ENCODE results near the gene MRPS18C. TPM values are rescaled to one million over a fixed set of nuclear protein-coding genes. Genes with fewer than 3 reads are reported as not detected.

MRPS18C gene
- total and polyA plus RNA-seq, 4 donors = 21.2 to 47.4 (median 39.2) TPM

DNA sequence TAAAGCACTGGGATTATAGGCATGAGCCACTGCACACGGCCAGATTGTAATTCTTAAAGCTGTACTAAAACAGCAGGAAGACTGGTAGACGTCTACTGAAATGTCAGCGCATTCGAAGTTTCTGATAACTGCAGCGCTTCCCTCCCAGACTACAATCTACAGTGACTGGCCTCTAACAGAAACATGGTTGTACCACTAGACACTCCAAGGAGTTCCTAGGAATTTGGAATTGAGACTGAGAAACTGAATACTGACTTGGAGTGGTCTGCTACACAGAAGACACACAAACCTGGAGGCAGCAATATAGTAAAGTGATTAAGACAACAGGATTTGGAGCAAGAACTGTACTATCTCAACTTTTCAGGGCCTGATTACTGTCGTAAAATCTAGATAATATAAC, 1.2 kb upstream of the MRPS18C start:
- Histone ChIP-seq H3K36me3 (ENCODE audit: control insufficient read depth in 4 of 4, insufficient read depth in 4 of 4, low read length in 4 of 4) (peaks cover 2 to 20% (median 13%) of the 10 kb centered on the region in 4 donors), H3K4me1 (ENCODE audit: control insufficient read depth in 5 of 5, insufficient read depth in 5 of 5, low read length in 5 of 5) (peaks cover 0 to 21% (median 3%) of the 10 kb centered on the region in 5 donors), H3K27ac (ENCODE audit: low read depth in 1 of 2, low read length in 1 of 2) (peak overlapping the region; percentile 88 to 98), H3K4me3 (no peak overlapping the region), H3K9me3 (ENCODE audit: control insufficient read depth in 4 of 4, insufficient read depth in 3 of 4, low read length in 3 of 4) (no peaks in the 10 kb centered on the region), H3K9ac (ENCODE audit: insufficient read depth in 1 of 2, low read length in 2 of 2) (peak overlapping the region; percentile 84 to 99), H3K27me3 (ENCODE audit: control insufficient read depth in 3 of 3, insufficient read depth in 3 of 3, low read length in 2 of 3) (no peaks in the 10 kb centered on the region)
- WGBS, 2 donors = 15 to 22% methylated on average over 6 of the region's 6 CpGs
- DNase-seq (peak; percentile 13 to 58 (median 36)), ATAC-seq (ENCODE audit: insufficient read depth, low FRiP score) (no peak)
- TF ChIP-seq, protein P1, sequence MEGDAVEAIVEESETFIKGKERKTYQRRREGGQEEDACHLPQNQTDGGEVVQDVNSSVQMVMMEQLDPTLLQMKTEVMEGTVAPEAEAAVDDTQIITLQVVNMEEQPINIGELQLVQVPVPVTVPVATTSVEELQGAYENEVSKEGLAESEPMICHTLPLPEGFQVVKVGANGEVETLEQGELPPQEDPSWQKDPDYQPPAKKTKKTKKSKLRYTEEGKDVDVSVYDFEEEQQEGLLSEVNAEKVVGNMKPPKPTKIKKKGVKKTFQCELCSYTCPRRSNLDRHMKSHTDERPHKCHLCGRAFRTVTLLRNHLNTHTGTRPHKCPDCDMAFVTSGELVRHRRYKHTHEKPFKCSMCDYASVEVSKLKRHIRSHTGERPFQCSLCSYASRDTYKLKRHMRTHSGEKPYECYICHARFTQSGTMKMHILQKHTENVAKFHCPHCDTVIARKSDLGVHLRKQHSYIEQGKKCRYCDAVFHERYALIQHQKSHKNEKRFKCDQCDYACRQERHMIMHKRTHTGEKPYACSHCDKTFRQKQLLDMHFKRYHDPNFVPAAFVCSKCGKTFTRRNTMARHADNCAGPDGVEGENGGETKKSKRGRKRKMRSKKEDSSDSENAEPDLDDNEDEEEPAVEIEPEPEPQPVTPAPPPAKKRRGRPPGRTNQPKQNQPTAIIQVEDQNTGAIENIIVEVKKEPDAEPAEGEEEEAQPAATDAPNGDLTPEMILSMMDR (IDR thresholded peaks at IDR 0.05; ENCODE audit: control extremely low read depth, extremely low read depth) = no peak

DNA sequence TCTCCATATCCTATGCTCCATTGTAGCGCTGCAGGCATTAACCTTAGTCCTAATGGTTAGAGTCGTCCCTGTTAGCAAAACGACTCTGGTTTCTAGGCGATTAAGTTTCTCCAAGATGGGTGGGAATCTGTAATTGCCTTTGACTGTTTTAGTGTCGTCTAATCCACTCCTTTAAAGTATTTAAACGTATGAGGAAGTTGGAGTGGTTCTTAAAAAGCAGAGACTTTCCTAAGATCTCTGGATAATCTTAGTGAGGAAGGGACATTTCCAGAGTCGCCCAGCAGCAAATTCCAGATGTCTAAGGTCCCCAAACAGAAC, 285 bp downstream of the MRPS18C start:
- Histone ChIP-seq H3K4me1 (ENCODE audit: control insufficient read depth in 5 of 5, insufficient read depth in 5 of 5, low read length in 5 of 5) (peaks cover 0 to 21% (median 3%) of the 10 kb centered on the region in 5 donors), H3K4me3 (peak overlapping the region; percentile 66), H3K27me3 (ENCODE audit: control insufficient read depth in 3 of 3, insufficient read depth in 3 of 3, low read length in 2 of 3) (no peaks in the 10 kb centered on the region), H3K27ac (ENCODE audit: low read depth in 1 of 2, low read length in 1 of 2) (peak overlapping the region; percentile 70 to 98), H3K36me3 (ENCODE audit: control insufficient read depth in 4 of 4, insufficient read depth in 4 of 4, low read length in 4 of 4) (peaks cover 2 to 27% (median 14%) of the 10 kb centered on the region in 4 donors), H3K9me3 (ENCODE audit: control insufficient read depth in 4 of 4, insufficient read depth in 3 of 4, low read length in 3 of 4) (no peaks in the 10 kb centered on the region), H3K9ac (ENCODE audit: insufficient read depth in 1 of 2, low read length in 2 of 2) (peak overlapping the region; percentile 84 to 99)
- 0 to 1% methylated on average over 7 of the region's 7 CpGs for WGBS, 2 donors
- no peak for DNase-seq
- ATAC-seq (ENCODE audit: insufficient read depth, low FRiP score) = no peak
- TF ChIP-seq, protein P1 (IDR thresholded peaks at IDR 0.05; ENCODE audit: control extremely low read depth, extremely low read depth) = no peak

GRCh38 chr4:83473423-83473822, 17.6 kb downstream of the MRPS18C start:
- Histone ChIP-seq H3K36me3 (ENCODE audit: control insufficient read depth in 4 of 4, insufficient read depth in 4 of 4, low read length in 4 of 4) (peaks cover 0 to 24% (median 13%) of the 10 kb centered on the region in 4 donors), H3K4me1 (ENCODE audit: control insufficient read depth in 5 of 5, insufficient read depth in 5 of 5, low read length in 5 of 5) (peaks cover 0 to 1% (median 0%) of the 10 kb centered on the region in 5 donors), H3K9ac (ENCODE audit: insufficient read depth in 1 of 2, low read length in 2 of 2) (no peak overlapping the region), H3K27ac (ENCODE audit: low read depth in 1 of 2, low read length in 1 of 2) (no peak overlapping the region), H3K9me3 (ENCODE audit: control insufficient read depth in 4 of 4, insufficient read depth in 3 of 4, low read length in 3 of 4) (no peaks in the 10 kb centered on the region), H3K4me3 (no peak overlapping the region), H3K27me3 (ENCODE audit: control insufficient read depth in 3 of 3, insufficient read depth in 3 of 3, low read length in 2 of 3) (no peaks in the 10 kb centered on the region)
- WGBS, 2 donors = 81 to 92% methylated on average over 4 of the region's 4 CpGs
- DNase-seq (no peak), ATAC-seq (ENCODE audit: insufficient read depth, low FRiP score) (no peak)
- TF ChIP-seq, protein P1 (IDR thresholded peaks at IDR 0.05; ENCODE audit: control extremely low read depth, extremely low read depth) = no peak

- peaks cover 0 to 21% (median 11%) of the 10 kb centered on the region in 4 donors for H3K36me3 ChIP-seq (ENCODE audit: control insufficient read depth in 4 of 4, insufficient read depth in 4 of 4, low read length in 4 of 4)
- H3K27ac ChIP-seq (ENCODE audit: low read depth in 1 of 2, low read length in 1 of 2) = no peak overlapping the region
- ATAC-seq (ENCODE audit: insufficient read depth, low FRiP score) = no peak
- no peak overlapping the region for H3K9ac ChIP-seq (ENCODE audit: insufficient read depth in 1 of 2, low read length in 2 of 2)
- no peaks in the 10 kb centered on the region for H3K27me3 ChIP-seq (ENCODE audit: control insufficient read depth in 3 of 3, insufficient read depth in 3 of 3, low read length in 2 of 3)
- peaks cover 0 to 1% (median 0%) of the 10 kb centered on the region in 5 donors for H3K4me1 ChIP-seq (ENCODE audit: control insufficient read depth in 5 of 5, insufficient read depth in 5 of 5, low read length in 5 of 5)
- WGBS, 2 donors = 94 to 96% methylated on average over 2 of the region's 2 CpGs
- H3K4me3 ChIP-seq = no peak overlapping the region
- TF ChIP-seq, protein P1 (IDR thresholded peaks at IDR 0.05; ENCODE audit: control extremely low read depth, extremely low read depth) = no peak
- no peak for DNase-seq
- no peaks in the 10 kb centered on the region for H3K9me3 ChIP-seq (ENCODE audit: control insufficient read depth in 4 of 4, insufficient read depth in 3 of 4, low read length in 3 of 4)
Observed at GRCh38 chr4:83473966-83474365, 18.1 kb downstream of the MRPS18C start.

All from lung (tissue), 12 donors.